Adrenal gland (tissue), 12 donors: ENCODE data around the gene NAV2. TPM values are rescaled to one million over a fixed set of nuclear protein-coding genes. Genes with fewer than 3 reads are reported as not detected.

Experiments used
- DNase-seq, 7 donors: peaks; one replicate each; pipeline ENCODE4 v3.0.0-alpha.2; 2019 to 2020
- H3K27ac ChIP-seq, 5 donors: fragments of 200-600 bp; sonication (generic) in 4 of 5; 1 replicate in 3 of 5; 2 replicates in 2 of 5; pipeline versions ENCODE4 v1.5.1 to v1.8.0; 2016 to 2020; ENCODE audit warnings: mild to moderate bottlenecking in 1 of 5
- H3K27me3 ChIP-seq: fragments of 200-600 bp; 2 replicates; pipeline ENCODE4 v1.8.0; 2021
- H3K36me3 ChIP-seq, 2 donors: fragments of 200-600 bp; replicated peaks in 1 of 2; 1 replicate in 1 of 2; 2 replicates in 1 of 2; pipeline versions ENCODE4 v1.5.1 to v1.8.0; 2018 to 2022
- H3K4me1 ChIP-seq, 2 donors: fragments of 200-600 bp; replicated peaks in 1 of 2; 1 replicate in 1 of 2; 2 replicates in 1 of 2; pipeline versions ENCODE4 v1.5.1 to v1.8.0; 2018 to 2021
- H3K4me3 ChIP-seq, 4 donors: fragments of 200-600 bp; sonication (generic) in 3 of 4; one replicate each; pipeline ENCODE4 v1.5.1; 2016 to 2018
- H3K9me3 ChIP-seq, 3 donors: fragments of 200-600 bp; sonication (generic) in 1 of 3; replicated peaks in 1 of 3; 1 replicate in 2 of 3; 2 replicates in 1 of 3; pipeline versions ENCODE4 v1.5.1 to v1.8.0; 2016 to 2021
- CTCF ChIP-seq, 6 experiments: fragments of 450-650 bp in 4 of 6; fragments of 200-600 bp in 2 of 6; sonication (generic) in 1 of 6; IDR thresholded peaks; 1 replicate in 5 of 6; 2 replicates in 1 of 6; pipeline versions ENCODE4 v1.5.1 to v1.8.0; 2016 to 2021; ENCODE audit warnings: antibody characterized with exemption in 6 of 6, mild to moderate bottlenecking in 2 of 6, moderate library complexity in 1 of 6
- POLR2A ChIP-seq, 2 donors: fragments of 450-650 bp; IDR thresholded peaks; one replicate each; pipeline ENCODE4 v1.6.1; 2017; ENCODE audit warnings: antibody characterized with exemption in 2 of 2, mild to moderate bottlenecking in 2 of 2, moderate library complexity in 1 of 2
- WGBS, 4 donors: extraction: QIAGEN DNeasy Blood & Tissue Kit in 2 of 4; methylation state at CpG; one replicate each; pipeline versions ENCODE4 v1.1.5 to v1.1.7; 2013 to 2017; 5-methylcytosine and 5-hydroxymethylcytosine counted together
- intact Hi-C, 2 donors: fragments of 100-400 bp; cut with DNase I; formaldehyde crosslinking; loops; one replicate each; pipeline versions ENCODE4 v1.14.1 to v1.15.0; 2022 to 2023
- polyA plus RNA-seq, 3 donors: library from polyadenylated mRNA; stranded (reverse); fragments of 200-250 nt in 2 of 3; fragments of 350-450 nt in 1 of 3; fragmentation: Illumina TruSeq in 1 of 3; extraction: RNeasy Lipid Tissue Mini Kit (QIAGEN cat#74804) in 1 of 3; gene quantifications; one replicate each; pipeline ENCODE4 v1.2.3, GENCODE V29; 2013 to 2014
- total RNA-seq, 9 donors: library from RNA; depleted of rRNA in 4 of 9; stranded (reverse); fragments of >200 nt in 4 of 9; fragments of 120-200 nt in 1 of 9; fragmentation: NEBNext Ultra II Directional in 1 of 9; extraction: Animal tissue kit (Norgen Biotek cat#: 25700) in 1 of 9; gene quantifications; one replicate each; pipeline versions ENCODE4 v1.1.0 to v1.2.4, GENCODE V29; 2013 to 2023
- donor health status: healthy with polysubstance abuse.
- donor health status: Bipolar disorder and iron deficiency.
- donor health status: DM: yes; HTN: yes; CAD: no.
- donor health status: DM: no; HTN: no; CAD: no.
- donor health status: DM: no; HTN: no; CAD: no.
- donor health status: DM: yes; HTN: yes; CAD: no.

The NAV2 gene
- total and polyA plus RNA-seq, 12 donors = 1.6 to 9.2 (median 5.5) TPM

GRCh38 chr11:19974886-19975285 is 262.2 kb downstream of the NAV2 start:
- DNase-seq = no peak
- intact Hi-C loops = no loop called here
- no peak overlapping the region for H3K27ac ChIP-seq
- 78 to 98% (median 90%) methylated on average over 4 of the region's 4 CpGs for WGBS, 4 donors
- no peak overlapping the region for H3K4me3 ChIP-seq
- TF ChIP-seq CTCF (IDR thresholded peaks at IDR 0.05) = no peak
- TF ChIP-seq POLR2A (IDR thresholded peaks at IDR 0.05) = no peak
- no peaks in the 10 kb centered on the region for H3K27me3 ChIP-seq
- H3K36me3 ChIP-seq = no peaks in the 10 kb centered on the region
- no peaks in the 10 kb centered on the region for H3K9me3 ChIP-seq
- H3K4me1 ChIP-seq = no peaks in the 10 kb centered on the region

- no peaks in the 10 kb centered on the region for H3K27me3 ChIP-seq
- no peaks in the 10 kb centered on the region for H3K9me3 ChIP-seq
- H3K4me1 ChIP-seq = no peaks in the 10 kb centered on the region
- intact Hi-C loops = no loop called here
- H3K36me3 ChIP-seq = no peaks in the 10 kb centered on the region
- DNase-seq = no peak
- H3K4me3 ChIP-seq = no peak overlapping the region
- no peak overlapping the region for H3K27ac ChIP-seq
- TF ChIP-seq POLR2A (IDR thresholded peaks at IDR 0.05) = no peak
- TF ChIP-seq CTCF (IDR thresholded peaks at IDR 0.05) = no peak
- 79 to 95% (median 94%) methylated on average over 6 to 7 of the region's 7 CpGs for WGBS, 4 donors
These were observed 262.9 kb downstream of the NAV2 start for GRCh38 chr11:19975414-19975990.

GRCh38 chr11:19976281-19976941 is 263.8 kb downstream of the NAV2 start:
- DNase-seq = no peak
- intact Hi-C loops = no loop called here
- TF ChIP-seq CTCF (IDR thresholded peaks at IDR 0.05) (no peak), POLR2A (IDR thresholded peaks at IDR 0.05) (no peak)

GRCh38 chr11:19977941-19978340 is 265.3 kb downstream of the NAV2 start:
- no peaks in the 10 kb centered on the region for H3K4me1 ChIP-seq
- DNase-seq = no peak
- WGBS, 4 donors = 95 to 97% (median 96%) methylated on average over 9 of the region's 9 CpGs

More at GRCh38 chr11:19976281-19976941, 263.8 kb downstream of the NAV2 start:
- WGBS, 4 donors = 80 to 84% (median 82%) methylated on average over 7 of the region's 7 CpGs
- H3K27ac ChIP-seq = no peak overlapping the region
- H3K4me1 ChIP-seq = no peaks in the 10 kb centered on the region
- H3K36me3 ChIP-seq = no peaks in the 10 kb centered on the region
- no peaks in the 10 kb centered on the region for H3K27me3 ChIP-seq
- H3K9me3 ChIP-seq = no peaks in the 10 kb centered on the region
- H3K4me3 ChIP-seq = no peak overlapping the region

More at GRCh38 chr11:19977941-19978340, 265.3 kb downstream of the NAV2 start:
- Histone ChIP-seq H3K4me3 (no peak overlapping the region), H3K9me3 (no peaks in the 10 kb centered on the region), H3K27ac (no peak overlapping the region), H3K36me3 (no peaks in the 10 kb centered on the region), H3K27me3 (no peaks in the 10 kb centered on the region)
- TF ChIP-seq POLR2A (IDR thresholded peaks at IDR 0.05) (no peak), CTCF (IDR thresholded peaks at IDR 0.05) (no peak)
- intact Hi-C loops = no loop called here
